HG03520 (cell line): ENCODE results near the gene NIN.

Source experiments
- ATAC-seq: cut with Tn5 transposase; IDR thresholded peaks from one replicate; pipeline ENCODE4 v1.9.1; 2021; ENCODE audit warnings: mild to moderate bottlenecking, moderate library complexity; ENCODE audit not compliant: unreplicated experiment

NIN gene

GRCh38 chr14:50830932-50831725, at the start of gene NIN:
NIN (minus strand) TSS chr14:50831162; CDS start chr14:50822056, 9,106 bp downstream.
- peak; percentile 79 for ATAC-seq

GRCh38 chr14:50875359-50876070, 44.6 kb upstream of the NIN start:
- ATAC-seq, result peak; percentile 89

- ATAC-seq, result no peak
These were observed 43.8 kb upstream of the NIN start for GRCh38 chr14:50874757-50875156.

GRCh38 chr14:50871914-50872732, 41.2 kb upstream of the NIN start, which contains the start of gene ABHD12B:
ABHD12B (plus strand) TSS chr14:50872053; CDS start chr14:50872175, 122 bp downstream.
- ATAC-seq, result no peak

GRCh38 chr14:50871228-50871627, 40.3 kb upstream of the NIN start:
- ATAC-seq, result no peak

- no peak for ATAC-seq
These were observed 34.6 kb upstream of the NIN start for GRCh38 chr14:50865391-50866076.

GRCh38 chr14:50864946-50865345, 34.0 kb upstream of the NIN start:
- ATAC-seq, result no peak

- ATAC-seq, result no peak
These were observed 33.3 kb upstream of the NIN start for GRCh38 chr14:50864237-50864636.

- ATAC-seq, result no peak
These were observed 31.1 kb upstream of the NIN start for GRCh38 chr14:50862036-50862570.

GRCh38 chr14:50860478-50861086, 29.6 kb upstream of the NIN start:
- no peak for ATAC-seq

- ATAC-seq, result no peak
These were observed 28.3 kb upstream of the NIN start for GRCh38 chr14:50859296-50859624.

GRCh38 chr14:50856660-50857059, 25.7 kb upstream of the NIN start:
- no peak for ATAC-seq

GRCh38 chr14:50855558-50855957, 24.6 kb upstream of the NIN start:
- ATAC-seq, result no peak

GRCh38 chr14:50854521-50854920, 23.6 kb upstream of the NIN start:
- no peak for ATAC-seq

GRCh38 chr14:50853891-50854290, 22.9 kb upstream of the NIN start:
- ATAC-seq, result no peak

GRCh38 chr14:50846226-50846880, 15.4 kb upstream of the NIN start:
- no peak for ATAC-seq

- ATAC-seq, result no peak
These were observed 14.2 kb upstream of the NIN start for GRCh38 chr14:50845166-50845565.

GRCh38 chr14:50844391-50844790, 13.4 kb upstream of the NIN start:
- no peak for ATAC-seq

GRCh38 chr14:50839691-50840090, 8.7 kb upstream of the NIN start:
- ATAC-seq, result no peak

- no peak for ATAC-seq
These were observed 8.1 kb upstream of the NIN start for GRCh38 chr14:50839048-50839447.
